DMS153 (cell line): ENCODE results near the gene GNL1.
"Not testable (repeated sequence)": the region's sequence is repeated elsewhere in the genome, so short reads cannot be mapped to it uniquely, and the experiment has no call there.

ENCODE experiments used
- DNase-seq: peaks from one replicate; lab custom pipeline; 2025; lab: John Stamatoyannopoulos, UW

GNL1 gene

DNA sequence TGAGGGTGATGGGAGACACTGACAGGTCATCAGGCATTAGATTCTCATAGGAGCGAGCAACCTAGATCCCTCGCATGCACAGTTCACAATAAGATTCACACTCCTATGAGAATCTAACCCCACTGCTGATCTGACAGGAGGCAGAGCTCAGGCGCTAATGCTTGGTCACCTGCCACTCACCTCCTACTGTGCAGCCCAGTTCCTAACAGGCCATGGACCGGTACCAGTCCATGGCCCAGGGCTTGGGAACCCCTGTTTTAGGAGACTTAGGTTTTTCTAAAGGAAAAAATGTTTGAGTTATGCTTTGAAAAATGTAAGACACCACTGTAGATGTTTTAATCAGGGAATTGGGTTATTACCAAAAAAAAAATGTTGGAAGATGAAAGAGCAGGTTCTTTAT is 60.3 kb downstream of the GNL1 start:
- DNase-seq: no peak

DNA sequence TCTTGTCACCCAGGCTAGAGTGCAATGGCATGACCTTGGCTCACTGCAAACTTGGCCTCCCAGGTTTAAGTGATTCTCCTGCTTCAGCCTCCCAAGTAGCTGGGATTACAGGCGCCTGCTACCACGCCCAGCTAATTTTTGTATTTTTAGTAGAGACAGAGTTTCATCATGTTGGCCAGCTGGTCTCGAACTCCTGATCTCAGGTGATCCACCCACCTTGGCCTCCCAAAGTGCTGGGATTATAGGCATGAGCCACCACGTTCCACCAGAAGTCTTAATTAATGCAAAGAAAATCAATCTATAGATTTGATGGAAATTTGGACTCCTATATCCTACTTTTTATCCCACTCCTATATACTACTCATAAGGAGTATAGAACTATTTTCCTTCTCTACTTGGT is 61.2 kb downstream of the GNL1 start:
- not testable (repeated sequence) for DNase-seq

DNA sequence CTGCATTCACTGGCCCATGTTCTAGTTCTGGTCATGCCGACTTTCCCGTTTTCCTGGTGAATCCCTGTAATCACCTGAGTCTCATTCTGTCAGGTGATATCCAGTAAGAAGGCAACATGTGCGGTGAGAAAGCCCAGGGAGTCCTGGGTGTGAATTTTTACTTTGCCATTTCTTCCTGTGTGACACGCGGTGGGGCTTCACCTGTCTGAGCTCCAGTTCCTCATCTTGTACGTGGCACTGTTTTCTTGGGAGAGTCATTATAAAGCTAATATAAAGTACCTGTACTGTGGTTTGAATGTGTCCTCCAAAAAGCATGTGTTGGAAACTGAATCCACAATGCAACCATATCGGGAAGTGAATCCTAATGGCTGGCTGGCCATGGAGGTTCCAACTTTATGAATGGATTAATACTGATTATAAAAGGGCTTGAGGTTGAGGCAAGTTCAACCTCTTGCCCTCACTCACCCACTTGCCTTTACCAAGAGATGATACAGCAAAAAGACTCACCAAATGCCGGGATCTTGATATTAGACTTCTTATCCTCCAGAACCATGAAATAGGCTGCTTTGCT is 61.9 kb downstream of the GNL1 start:
- DNase-seq: no peak

DNA sequence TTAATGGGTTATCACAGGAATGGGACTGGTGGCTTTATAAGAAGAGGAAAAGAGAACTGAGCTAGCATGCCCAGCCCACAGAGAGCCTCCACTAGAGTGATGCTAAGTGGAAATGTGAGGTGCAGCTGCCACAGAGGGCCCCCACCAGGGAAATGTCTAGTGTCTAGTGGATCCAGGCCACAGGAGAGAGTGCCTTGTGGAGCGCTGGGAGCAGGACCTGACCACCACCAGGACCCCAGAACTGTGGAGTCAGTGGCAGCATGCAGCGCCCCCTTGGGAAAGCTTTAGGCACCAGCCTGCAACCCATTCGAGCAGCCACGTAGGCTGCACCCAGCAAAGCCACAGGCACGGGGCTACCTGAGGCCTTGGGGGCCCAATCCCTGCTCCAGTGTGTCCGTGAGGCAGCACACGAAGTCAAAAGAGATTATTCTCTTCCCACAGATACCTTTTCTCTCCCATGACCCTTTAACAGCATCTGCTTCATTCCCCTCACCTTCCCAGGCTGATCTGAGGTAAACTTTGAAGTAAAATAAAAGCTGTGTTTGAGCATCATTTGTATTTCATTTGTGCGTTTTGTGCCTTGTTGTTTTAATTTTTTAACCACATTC is 62.5 kb downstream of the GNL1 start:
- DNase-seq: no peak

DNA sequence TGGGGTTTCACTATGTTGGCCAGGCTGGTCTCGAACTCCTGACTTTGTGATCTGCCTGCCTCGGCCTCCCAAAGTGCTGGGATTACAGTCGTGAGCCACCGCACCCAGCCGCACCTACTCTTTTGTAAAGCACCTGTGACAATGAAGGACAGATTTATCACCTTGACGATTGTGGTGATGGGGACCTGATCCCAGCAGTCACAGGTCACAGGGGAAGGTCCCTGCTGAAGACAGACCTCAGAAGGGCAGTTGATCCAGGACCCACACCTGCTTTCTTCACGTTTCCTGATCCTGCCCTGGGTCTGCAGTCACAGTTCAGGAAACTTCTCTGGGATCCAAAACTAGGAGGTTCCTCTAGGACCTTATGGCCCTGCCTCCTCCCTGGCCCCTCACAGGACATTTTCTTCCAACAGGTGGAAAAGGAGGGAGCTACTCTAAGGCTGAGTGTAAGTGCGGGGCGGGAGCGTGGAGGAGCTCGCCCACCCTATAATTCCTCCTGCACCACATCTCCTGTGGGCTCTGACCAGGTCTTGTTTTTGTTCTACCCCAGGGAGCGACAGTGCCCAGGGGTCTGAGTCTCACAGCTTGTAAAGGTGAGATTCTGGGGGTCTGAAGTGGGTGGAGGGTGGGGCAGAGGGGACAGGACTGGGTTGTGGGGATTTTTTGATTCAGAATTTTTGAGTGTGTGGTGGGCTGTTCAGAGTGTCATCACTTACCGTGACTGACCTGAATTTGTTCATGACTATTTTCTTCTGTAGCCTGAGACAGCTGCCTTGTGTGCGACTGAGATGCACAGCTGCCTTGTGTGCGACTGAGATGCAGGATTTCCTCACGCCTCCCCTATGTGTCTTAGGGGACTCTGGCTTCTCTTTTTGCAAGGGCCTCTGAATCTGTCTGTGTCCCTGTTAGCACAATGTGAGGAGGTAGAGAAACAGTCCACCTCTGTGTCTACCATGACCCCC is 64.0 kb downstream of the GNL1 start:
- DNase-seq: no peak
